SIG-M5 (cell line): ENCODE measurements around the gene CLCN1.

ENCODE experiments used
- DNase-seq: peaks from one replicate; lab custom pipeline; 2025; lab: John Stamatoyannopoulos, UW

Gene CLCN1

GRCh38 chr7:143396625-143397556 lies 81.0 kb downstream of the CLCN1 start:
- no peak for DNase-seq

GRCh38 chr7:143397710-143398530 lies 82.0 kb downstream of the CLCN1 start:
- DNase-seq: no peak

DNA sequence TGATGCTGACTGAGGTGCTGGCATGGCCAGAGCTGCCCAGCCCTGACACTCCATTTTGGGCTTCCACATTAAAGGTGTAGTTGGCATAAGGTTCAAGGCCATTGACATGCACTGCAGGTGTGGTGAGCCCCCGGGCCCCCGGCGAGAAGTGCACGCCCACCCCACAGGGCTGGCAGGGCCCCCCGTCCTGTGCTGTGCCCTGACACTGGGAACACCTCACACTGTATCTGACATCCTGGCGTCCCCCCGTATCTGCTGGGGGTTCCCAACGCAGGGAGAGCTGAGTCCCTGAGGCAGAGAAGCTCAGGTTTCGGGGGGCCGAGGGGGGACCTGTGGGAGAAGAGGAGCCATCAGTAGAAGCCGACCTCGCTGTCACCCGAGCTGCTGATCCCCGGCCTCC lies 82.7 kb downstream of the CLCN1 start:
- no peak for DNase-seq

DNA sequence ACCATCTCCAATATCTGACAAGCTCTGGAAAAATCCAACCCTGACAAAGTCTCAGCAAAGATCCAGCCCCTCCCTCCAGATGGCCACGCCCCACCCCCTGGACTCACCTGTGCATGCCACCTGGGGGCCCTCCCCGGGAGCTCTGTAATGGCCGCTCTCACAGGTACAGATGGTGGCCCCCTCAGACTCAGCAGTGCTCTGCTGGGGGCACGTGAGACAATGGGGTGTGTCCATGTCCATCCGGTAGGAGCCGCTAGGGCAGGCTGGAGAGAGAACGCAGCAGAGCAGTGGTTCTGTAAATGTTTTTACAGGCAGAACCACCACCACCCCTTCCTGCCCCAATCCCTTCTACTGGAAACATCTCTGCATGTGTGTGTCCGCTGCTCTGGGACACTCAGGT lies 83.2 kb downstream of the CLCN1 start:
- DNase-seq: no peak

GRCh38 chr7:143399642-143400041 lies 83.7 kb downstream of the CLCN1 start:
- no peak for DNase-seq

- no peak for DNase-seq
Measured at GRCh38 chr7:143401265-143401664, 85.4 kb downstream of the CLCN1 start.
